GM19372 (cell line): ENCODE data around the gene CAPRIN2.

Experiments
- ATAC-seq: cut with Tn5 transposase; IDR thresholded peaks from one replicate; pipeline ENCODE4 v1.9.1; 2021; ENCODE audit warnings: mild to moderate bottlenecking, low read depth, moderate library complexity; ENCODE audit not compliant: unreplicated experiment

CAPRIN2 gene

GRCh38 chr12:30769802-30770201 is 15.1 kb upstream of the CAPRIN2 start:
- no peak for ATAC-seq

- no peak for ATAC-seq
These were observed 9.5 kb upstream of the CAPRIN2 start for GRCh38 chr12:30764251-30764650.

- ATAC-seq, result no peak
These were observed 8.3 kb upstream of the CAPRIN2 start for GRCh38 chr12:30763053-30763452.

GRCh38 chr12:30761730-30762129 is 7.0 kb upstream of the CAPRIN2 start:
- ATAC-seq, result no peak

GRCh38 chr12:30757316-30757715 is 2.6 kb upstream of the CAPRIN2 start:
- ATAC-seq, result no peak

- ATAC-seq, result no peak
These were observed 1.3 kb upstream of the CAPRIN2 start for GRCh38 chr12:30756074-30756473.

GRCh38 chr12:30755395-30755762 is 628 bp upstream of the CAPRIN2 start:
- ATAC-seq, result no peak

- ATAC-seq, result peak; percentile 42
These were observed 385 bp downstream of the CAPRIN2 start for GRCh38 chr12:30754383-30754749.

- ATAC-seq, result no peak
These were observed 884 bp downstream of the CAPRIN2 start for GRCh38 chr12:30753751-30754382.

GRCh38 chr12:30753233-30753632 is 1.5 kb downstream of the CAPRIN2 start:
- ATAC-seq, result no peak

GRCh38 chr12:30752255-30752654 is 2.5 kb downstream of the CAPRIN2 start:
- ATAC-seq, result no peak

GRCh38 chr12:30748147-30748546 is 6.6 kb downstream of the CAPRIN2 start:
- no peak for ATAC-seq

- no peak for ATAC-seq
These were observed 8.6 kb downstream of the CAPRIN2 start for GRCh38 chr12:30746190-30746589.

- no peak for ATAC-seq
These were observed 10.4 kb downstream of the CAPRIN2 start for GRCh38 chr12:30744321-30744720.

- no peak for ATAC-seq
These were observed 14.5 kb downstream of the CAPRIN2 start for GRCh38 chr12:30740274-30740673.

- ATAC-seq, result no peak
These were observed 15.7 kb downstream of the CAPRIN2 start for GRCh38 chr12:30739020-30739419.

GRCh38 chr12:30732954-30733637 is 21.7 kb downstream of the CAPRIN2 start:
- no peak for ATAC-seq

GRCh38 chr12:30730011-30730410 is 24.7 kb downstream of the CAPRIN2 start:
- ATAC-seq, result no peak

GRCh38 chr12:30729547-30729946 is 25.2 kb downstream of the CAPRIN2 start:
- no peak for ATAC-seq

- ATAC-seq, result no peak
These were observed 28.1 kb downstream of the CAPRIN2 start for GRCh38 chr12:30726647-30727046.

- ATAC-seq, result no peak
These were observed 29.0 kb downstream of the CAPRIN2 start for GRCh38 chr12:30725739-30726138.

- no peak for ATAC-seq
These were observed 35.7 kb downstream of the CAPRIN2 start for GRCh38 chr12:30719060-30719459.
